Measurements from ENCODE around the gene CLCN2. TPM values are rescaled to one million over a fixed set of nuclear protein-coding genes. Genes with fewer than 3 reads are reported as not detected.
A peak's percentile ranks its signal among the peaks of the same experiment; 100 is the strongest.

The CLCN2 gene
- polyA plus RNA-seq (2011; rRNA removed) (1.6 and 2.6 TPM in 2 replicates), polyA minus RNA-seq (2011; rRNA and poly(A)+ RNA removed) (2.9 and 5.5 TPM in 2 replicates)

- ChIA-PET CTCF (interaction anchor here (0.6 to 2.2 kb wide), 5 partner anchors 10 to 176 kb away, joined by 3 to 8 read pairs (median 3); no protein-coding TSS in a partner anchor), POLR2A (no interaction called here)
- Histone ChIP-seq H3K27me3 (ENCODE audit: control insufficient read depth, insufficient read depth, low read length) (no peaks in the 10 kb centered on the region), H3K4me3 (ENCODE audit: low read depth, low read length) (peak within 1 kb of the TSS; percentile 77), H3K36me3 (ENCODE audit: control insufficient read depth, insufficient read depth, low read length) (0 out of 2 replicates have a peak, but pooled peaks cover 1% of the 10 kb centered on the region)
- TF ChIP-seq CTCF (IDR thresholded peaks at IDR 0.05; ENCODE audit: insufficient read depth, low read depth, low read length), result no peak
- DNase-seq (ENCODE audit: low read depth), result no peak
Observed at GRCh38 chr3:184361532-184361931, at the start of gene CLCN2, which contains the start of gene POLR2H. TSS of gene CLCN2 (minus strand) at chr3:184361605. CDS start at chr3:184361479, 126 bp downstream. TSS of gene POLR2H (plus strand) at chr3:184361710. CDS start at chr3:184363493, 1,783 bp downstream.

GRCh38 chr3:184409946-184410500 lies 48.6 kb upstream of the CLCN2 start:
- no peak for TF ChIP-seq CTCF (IDR thresholded peaks at IDR 0.05; ENCODE audit: insufficient read depth, low read depth, low read length)
- no peaks in the 10 kb centered on the region for H3K36me3 ChIP-seq (ENCODE audit: control insufficient read depth, insufficient read depth, low read length)
- no peak for DNase-seq (ENCODE audit: low read depth)
- POLR2A ChIA-PET, result no interaction called here
- H3K27me3 ChIP-seq (ENCODE audit: control insufficient read depth, insufficient read depth, low read length), result peaks cover 3% of the 10 kb centered on the region
- no peak overlapping the region for H3K4me3 ChIP-seq (ENCODE audit: low read depth, low read length)
- CTCF ChIA-PET, result interaction anchor here (1.7 kb wide), 1 partner anchor 38 kb away, joined by 6 read pairs; no protein-coding TSS in a partner anchor

GRCh38 chr3:184409331-184409926 lies 48.0 kb upstream of the CLCN2 start:
- TF ChIP-seq CTCF (IDR thresholded peaks at IDR 0.05; ENCODE audit: insufficient read depth, low read depth, low read length), result no peak
- Histone ChIP-seq H3K36me3 (ENCODE audit: control insufficient read depth, insufficient read depth, low read length) (no peaks in the 10 kb centered on the region), H3K27me3 (ENCODE audit: control insufficient read depth, insufficient read depth, low read length) (peaks cover 5% of the 10 kb centered on the region), H3K4me3 (ENCODE audit: low read depth, low read length) (no peak overlapping the region)
- ChIA-PET CTCF (interaction anchor here (1.7 kb wide), 1 partner anchor 37 kb away, joined by 6 read pairs; no protein-coding TSS in a partner anchor), POLR2A (no interaction called here)
- no peak for DNase-seq (ENCODE audit: low read depth)

GRCh38 chr3:184405075-184406030 lies 43.9 kb upstream of the CLCN2 start:
- CTCF ChIA-PET, result interaction anchor here (1.1 to 1.3 kb wide), 3 partner anchors 12 to 114 kb away, joined by 3 to 4 read pairs (median 3); no protein-coding TSS in a partner anchor
- DNase-seq (ENCODE audit: low read depth), result no peak
- H3K36me3 ChIP-seq (ENCODE audit: control insufficient read depth, insufficient read depth, low read length), result no peaks in the 10 kb centered on the region
- POLR2A ChIA-PET, result no interaction called here
- H3K4me3 ChIP-seq (ENCODE audit: low read depth, low read length), result no peak overlapping the region
- no peak for TF ChIP-seq CTCF (IDR thresholded peaks at IDR 0.05; ENCODE audit: insufficient read depth, low read depth, low read length)
- H3K27me3 ChIP-seq (ENCODE audit: control insufficient read depth, insufficient read depth, low read length), result peaks cover 9% of the 10 kb centered on the region
